GM19397 (cell line): ENCODE results near the gene GMPS.
"Not testable (repeated sequence)": the region's sequence is repeated elsewhere in the genome, so short reads cannot be mapped to it uniquely, and the experiment has no call there.

ENCODE experiments used
- ATAC-seq: cut with Tn5 transposase; IDR thresholded peaks from one replicate; pipeline ENCODE4 v1.9.1; 2021; ENCODE audit warnings: mild to moderate bottlenecking, moderate library complexity; ENCODE audit not compliant: unreplicated experiment

GMPS gene

GRCh38 chr3:155870133-155870944 lies at the start of gene GMPS:
Gene GMPS (plus strand): TSS chr3:155870650. CDS start chr3:155870871, 221 bp downstream.
- peak; percentile 93 for ATAC-seq

GRCh38 chr3:155828490-155829098 lies 41.9 kb upstream of the GMPS start:
- ATAC-seq = not testable (repeated sequence)

GRCh38 chr3:155835341-155836071 lies 34.9 kb upstream of the GMPS start:
- ATAC-seq = no peak

GRCh38 chr3:155843569-155843968 lies 26.9 kb upstream of the GMPS start:
- ATAC-seq = no peak

GRCh38 chr3:155846119-155846518 lies 24.3 kb upstream of the GMPS start:
- no peak for ATAC-seq

GRCh38 chr3:155847993-155848392 lies 22.5 kb upstream of the GMPS start:
- ATAC-seq = no peak

- ATAC-seq = not testable (repeated sequence)
Measured at GRCh38 chr3:155849404-155849803, 21.0 kb upstream of the GMPS start.

GRCh38 chr3:155852341-155852740 lies 18.1 kb upstream of the GMPS start:
- no peak for ATAC-seq

- ATAC-seq = peak; percentile 7
Measured at GRCh38 chr3:155853214-155854140, 17.0 kb upstream of the GMPS start.

GRCh38 chr3:155854141-155854940 lies 16.1 kb upstream of the GMPS start, which contains the start of gene SLC33A1:
Gene SLC33A1 (minus strand): TSS chr3:155854427. CDS start chr3:155853997, 430 bp downstream.
- peak; percentile 94 for ATAC-seq

GRCh38 chr3:155859859-155860258 lies 10.6 kb upstream of the GMPS start:
- no peak for ATAC-seq

- ATAC-seq = not testable (repeated sequence)
Measured at GRCh38 chr3:155860424-155860823, 10.0 kb upstream of the GMPS start.

GRCh38 chr3:155861476-155862183 lies 8.8 kb upstream of the GMPS start:
- no peak for ATAC-seq

- ATAC-seq = not testable (repeated sequence)
Measured at GRCh38 chr3:155862290-155862982, 8.0 kb upstream of the GMPS start.

GRCh38 chr3:155863072-155863784 lies 7.2 kb upstream of the GMPS start:
- no peak for ATAC-seq

GRCh38 chr3:155869691-155870090 lies 759 bp upstream of the GMPS start:
- ATAC-seq = no peak

GRCh38 chr3:155870945-155871745 lies 695 bp downstream of the GMPS start:
- peak; percentile 30 for ATAC-seq
